PC-3 (cell line): ENCODE results near the gene RAB17.

Source experiments
- EZH2 ChIP-seq: fragments of 300-600 bp; sonication (generic); IDR thresholded peaks from one replicate; pipeline ENCODE4 v1.6.1; 2017; ENCODE audit warnings: antibody characterized with exemption, mild to moderate bottlenecking, low read length; ENCODE audit not compliant: unreplicated experiment
- EZH2phosphoT487 ChIP-seq: fragments of 300-600 bp; sonication (generic); IDR thresholded peaks from 2 replicates; pipeline ENCODE4 v1.6.1; 2018; ENCODE audit warnings: mild to moderate bottlenecking, antibody characterized with exemption, low read length, borderline replicate concordance
- TF ChIP-seq, protein P1 (sequence below): fragments of 300-600 bp; sonication (generic); conservative IDR thresholded peaks from 2 replicates; pipeline ENCODE4 v1.5.1; 2017; ENCODE audit warnings: antibody characterized with exemption, low read depth, mild to moderate bottlenecking, low read length

DNA sequence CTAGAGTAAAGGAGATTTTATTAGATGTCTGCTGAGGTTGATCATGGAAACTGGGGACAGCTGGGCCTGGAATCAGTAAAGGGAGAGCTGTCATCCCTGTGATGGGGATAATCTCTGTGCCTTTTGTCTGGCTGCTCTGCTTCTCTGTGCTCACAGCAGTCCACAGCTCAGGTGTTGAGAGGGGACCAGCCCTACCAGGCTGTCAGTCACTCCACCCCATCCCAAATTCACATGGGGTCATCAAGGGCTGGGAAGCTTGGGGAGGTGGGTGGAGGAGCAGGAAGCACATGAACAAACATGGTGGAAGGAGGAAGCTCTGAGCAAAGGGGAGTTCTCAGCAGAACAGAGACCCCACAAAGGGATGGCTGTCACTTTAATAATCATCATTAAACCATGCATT is 23.1 kb upstream of the RAB17 start:
- TF ChIP-seq, protein P1, sequence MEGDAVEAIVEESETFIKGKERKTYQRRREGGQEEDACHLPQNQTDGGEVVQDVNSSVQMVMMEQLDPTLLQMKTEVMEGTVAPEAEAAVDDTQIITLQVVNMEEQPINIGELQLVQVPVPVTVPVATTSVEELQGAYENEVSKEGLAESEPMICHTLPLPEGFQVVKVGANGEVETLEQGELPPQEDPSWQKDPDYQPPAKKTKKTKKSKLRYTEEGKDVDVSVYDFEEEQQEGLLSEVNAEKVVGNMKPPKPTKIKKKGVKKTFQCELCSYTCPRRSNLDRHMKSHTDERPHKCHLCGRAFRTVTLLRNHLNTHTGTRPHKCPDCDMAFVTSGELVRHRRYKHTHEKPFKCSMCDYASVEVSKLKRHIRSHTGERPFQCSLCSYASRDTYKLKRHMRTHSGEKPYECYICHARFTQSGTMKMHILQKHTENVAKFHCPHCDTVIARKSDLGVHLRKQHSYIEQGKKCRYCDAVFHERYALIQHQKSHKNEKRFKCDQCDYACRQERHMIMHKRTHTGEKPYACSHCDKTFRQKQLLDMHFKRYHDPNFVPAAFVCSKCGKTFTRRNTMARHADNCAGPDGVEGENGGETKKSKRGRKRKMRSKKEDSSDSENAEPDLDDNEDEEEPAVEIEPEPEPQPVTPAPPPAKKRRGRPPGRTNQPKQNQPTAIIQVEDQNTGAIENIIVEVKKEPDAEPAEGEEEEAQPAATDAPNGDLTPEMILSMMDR = no peak
- TF ChIP-seq EZH2 (no peak), EZH2phosphoT487 (no peak)
